GM12801 (cell line): ENCODE data around the gene ERBIN.

Experiments used
- TF ChIP-seq, protein P1 (sequence below): IDR thresholded peaks from one replicate; pipeline ENCODE4 v1.5.1; 2011; ENCODE audit warnings: control low read depth; ENCODE audit not compliant: insufficient read length; ENCODE audit errors: extremely low read depth

Gene ERBIN

DNA sequence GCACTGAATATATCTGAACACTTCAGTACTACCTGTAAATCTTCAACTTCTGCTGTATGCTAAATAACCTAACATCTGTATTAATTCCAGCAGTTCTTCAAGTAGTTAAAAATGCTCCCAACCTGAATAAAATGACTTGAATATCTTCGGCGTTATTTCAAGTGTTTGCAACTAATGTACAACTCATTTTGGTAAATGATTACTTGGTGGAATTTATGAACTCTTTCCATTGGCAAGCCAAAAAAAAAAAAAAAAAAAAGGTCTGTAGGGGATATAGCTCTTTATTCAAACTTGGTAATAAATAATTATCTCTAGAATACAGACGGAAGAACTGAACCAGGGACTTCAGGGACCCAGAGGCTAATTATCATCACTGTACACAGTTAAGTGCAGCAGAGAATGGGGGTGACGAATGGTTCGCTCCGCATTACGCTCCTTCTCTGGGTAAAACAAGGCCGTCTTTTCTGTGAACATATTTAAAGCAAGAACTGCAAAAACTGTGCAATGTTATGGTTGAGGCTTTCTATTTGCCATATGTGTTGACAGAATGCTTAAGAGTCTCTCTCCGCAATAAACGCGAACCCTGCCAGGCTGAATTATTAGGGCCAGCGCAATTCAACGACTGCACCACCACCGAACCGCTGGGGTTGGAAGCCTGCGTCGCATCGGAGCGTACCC, 1.9 kb upstream of the ERBIN start:
- TF ChIP-seq, protein P1, sequence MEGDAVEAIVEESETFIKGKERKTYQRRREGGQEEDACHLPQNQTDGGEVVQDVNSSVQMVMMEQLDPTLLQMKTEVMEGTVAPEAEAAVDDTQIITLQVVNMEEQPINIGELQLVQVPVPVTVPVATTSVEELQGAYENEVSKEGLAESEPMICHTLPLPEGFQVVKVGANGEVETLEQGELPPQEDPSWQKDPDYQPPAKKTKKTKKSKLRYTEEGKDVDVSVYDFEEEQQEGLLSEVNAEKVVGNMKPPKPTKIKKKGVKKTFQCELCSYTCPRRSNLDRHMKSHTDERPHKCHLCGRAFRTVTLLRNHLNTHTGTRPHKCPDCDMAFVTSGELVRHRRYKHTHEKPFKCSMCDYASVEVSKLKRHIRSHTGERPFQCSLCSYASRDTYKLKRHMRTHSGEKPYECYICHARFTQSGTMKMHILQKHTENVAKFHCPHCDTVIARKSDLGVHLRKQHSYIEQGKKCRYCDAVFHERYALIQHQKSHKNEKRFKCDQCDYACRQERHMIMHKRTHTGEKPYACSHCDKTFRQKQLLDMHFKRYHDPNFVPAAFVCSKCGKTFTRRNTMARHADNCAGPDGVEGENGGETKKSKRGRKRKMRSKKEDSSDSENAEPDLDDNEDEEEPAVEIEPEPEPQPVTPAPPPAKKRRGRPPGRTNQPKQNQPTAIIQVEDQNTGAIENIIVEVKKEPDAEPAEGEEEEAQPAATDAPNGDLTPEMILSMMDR, result no peak

DNA sequence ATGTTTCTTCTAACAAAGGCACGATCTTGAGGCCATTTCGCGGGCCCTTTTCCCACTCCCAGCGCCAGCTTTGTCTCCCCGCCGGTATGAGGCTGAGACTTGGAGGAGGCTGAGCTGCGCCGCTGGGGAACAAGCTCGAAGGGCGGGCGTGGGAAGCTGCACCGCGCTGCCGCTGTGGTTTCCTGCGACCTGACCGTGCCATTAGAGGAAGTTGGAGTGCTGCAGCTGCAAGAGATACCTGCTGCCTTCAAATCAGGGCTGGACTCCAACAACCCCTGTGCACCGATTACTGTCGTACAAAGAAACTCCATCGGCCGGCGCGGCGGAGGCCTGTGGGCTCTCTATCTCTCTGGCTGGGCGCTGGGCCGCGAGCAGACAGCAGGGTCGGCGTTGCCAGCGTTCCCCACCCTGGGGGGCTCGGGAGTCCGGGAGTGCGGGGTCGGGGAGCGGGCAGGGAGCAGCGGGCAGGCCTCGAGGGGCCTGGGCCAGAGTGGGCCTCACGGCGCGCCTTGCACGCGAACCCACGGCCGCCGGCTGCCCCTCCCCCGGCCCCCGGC, 1.3 kb upstream of the ERBIN start:
- TF ChIP-seq, protein P1, result no peak

DNA sequence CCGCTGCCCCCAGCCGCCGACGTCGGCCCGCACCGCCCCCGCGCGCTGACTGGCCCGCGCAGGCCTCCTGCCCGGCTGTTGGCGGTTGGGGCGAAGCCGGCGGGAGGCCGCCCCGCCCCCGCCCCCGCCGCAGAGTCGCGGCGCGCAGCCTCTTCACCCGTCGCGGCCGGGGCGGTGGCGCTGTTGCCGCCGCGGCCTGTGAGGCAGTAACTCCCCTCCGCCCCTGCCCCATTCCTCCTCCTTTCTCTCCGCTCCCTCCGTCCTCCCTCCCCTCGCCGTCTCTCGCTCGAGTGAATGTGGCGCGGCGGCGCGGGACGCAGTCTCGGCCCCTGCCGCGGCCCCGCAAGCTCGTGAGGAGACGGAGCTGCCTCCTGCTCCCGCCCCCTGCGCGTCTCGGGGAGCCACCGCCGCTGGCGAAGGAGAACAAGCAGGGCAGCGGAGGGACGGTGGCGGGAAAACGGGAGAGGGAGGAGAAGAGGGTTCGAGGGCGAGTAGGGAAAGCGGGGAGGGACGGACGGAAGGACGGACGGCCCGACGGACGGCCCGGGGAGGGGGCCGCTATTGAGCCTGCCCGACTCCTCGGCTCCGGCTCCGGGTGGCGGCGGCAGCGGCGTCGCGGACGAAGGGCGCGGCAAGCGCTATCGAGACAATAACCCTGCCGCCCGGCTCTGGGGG, 637 bp upstream of the ERBIN start:
- TF ChIP-seq, protein P1, result no peak

DNA sequence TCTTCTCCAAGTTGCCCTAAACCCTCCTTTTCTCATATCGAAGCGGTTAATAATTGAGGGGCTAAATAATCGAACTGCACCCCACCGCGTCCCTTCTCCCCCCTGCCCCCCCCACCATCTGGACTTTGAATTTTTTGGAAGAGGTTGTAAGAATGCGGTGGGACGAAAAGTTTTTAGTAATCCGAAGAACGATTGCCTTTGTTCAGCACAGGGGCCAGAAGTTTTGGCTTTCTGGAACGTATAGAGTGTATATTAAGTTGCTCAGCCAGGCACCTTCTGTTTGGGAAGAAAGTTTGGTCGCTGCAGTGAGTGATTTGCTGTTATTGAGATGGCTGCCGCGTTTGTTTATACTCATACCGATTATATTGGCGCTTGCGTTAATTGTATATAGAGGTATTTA, 518 bp downstream of the ERBIN start:
- TF ChIP-seq, protein P1, result no peak

DNA sequence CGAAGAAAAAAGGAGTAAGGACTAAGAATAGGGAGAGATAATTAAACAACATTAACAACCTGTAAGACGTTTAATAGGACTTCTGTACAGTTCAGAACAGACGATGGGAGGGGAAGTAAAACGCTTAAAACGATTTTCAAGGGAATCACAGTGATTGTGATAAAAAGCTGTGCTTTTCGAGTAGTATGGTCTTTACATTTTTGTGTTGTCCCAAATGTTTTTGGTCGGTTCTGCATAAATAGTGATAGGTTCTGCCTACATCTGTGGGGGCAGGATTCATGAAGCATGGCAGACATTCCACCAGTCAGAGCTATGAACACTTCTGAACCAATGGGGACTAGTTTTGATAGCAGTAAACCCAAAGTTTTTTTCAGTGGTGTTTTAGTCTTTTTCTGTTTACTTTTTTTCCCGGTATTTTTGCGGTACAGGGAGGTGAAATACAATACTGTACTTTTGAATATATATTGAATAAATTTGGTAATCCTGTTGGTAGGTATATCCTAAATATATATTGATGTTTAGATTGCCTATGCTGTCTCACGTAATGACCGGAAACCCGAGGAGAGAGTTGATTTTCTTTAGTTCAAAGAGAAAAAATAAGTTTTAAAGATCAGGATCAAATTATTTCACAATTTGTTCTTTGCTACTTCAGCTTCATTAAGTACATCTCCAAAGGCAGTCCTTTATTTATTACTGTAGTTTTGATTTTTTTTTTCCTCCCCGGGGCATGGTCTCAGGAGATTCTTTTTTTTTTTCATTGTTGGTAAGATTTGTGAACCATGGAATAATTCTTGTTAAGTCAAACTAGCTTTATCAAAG, 1.3 kb downstream of the ERBIN start:
- TF ChIP-seq, protein P1, result no peak

DNA sequence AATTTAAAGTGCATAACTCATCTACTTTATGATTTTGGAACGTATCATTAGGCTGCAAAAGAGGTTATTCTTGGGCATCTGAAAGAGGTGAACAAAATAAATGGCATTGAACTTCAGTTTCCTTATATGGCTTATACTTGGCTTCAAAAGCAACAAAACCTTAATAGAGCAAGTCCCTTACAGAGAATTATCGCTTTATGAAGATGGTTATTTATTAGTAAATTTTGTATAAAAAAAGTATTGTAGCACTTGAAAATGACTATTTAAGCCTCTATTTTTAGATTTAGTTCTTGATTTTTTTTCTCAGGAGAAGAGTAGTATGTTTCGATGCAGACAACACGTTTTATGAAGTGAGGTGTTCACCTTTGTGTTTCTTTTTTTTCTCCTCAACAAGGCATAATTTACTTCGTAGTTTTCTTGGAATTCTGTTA, 2.0 kb downstream of the ERBIN start:
- TF ChIP-seq, protein P1, result no peak

DNA sequence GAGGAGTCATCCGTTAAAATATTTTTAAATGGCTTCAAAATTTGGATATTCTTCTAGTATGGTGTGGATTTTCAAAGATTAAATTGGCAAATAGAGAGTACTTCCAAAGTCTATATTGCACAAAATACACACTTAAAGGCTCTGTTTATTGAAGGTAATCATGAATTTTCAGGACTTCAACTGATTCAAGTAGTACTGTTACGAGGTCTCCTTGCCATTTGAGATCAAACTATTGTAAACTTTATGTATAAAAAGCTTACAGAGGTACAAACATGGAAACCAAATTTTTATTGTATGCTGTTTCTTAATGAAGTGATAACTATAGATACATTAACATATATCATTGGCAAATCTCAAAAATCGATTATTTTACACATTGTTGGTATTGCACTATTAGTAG, 2.5 kb downstream of the ERBIN start:
- TF ChIP-seq, protein P1, result no peak
